ENCODE measurements around the gene EPHA4. TPM values are rescaled to one million over a fixed set of nuclear protein-coding genes. Genes with fewer than 3 reads are reported as not detected.

EPHA4 gene
- total RNA-seq, 1 donor from 2014 or later, result 31.9 TPM

DNA sequence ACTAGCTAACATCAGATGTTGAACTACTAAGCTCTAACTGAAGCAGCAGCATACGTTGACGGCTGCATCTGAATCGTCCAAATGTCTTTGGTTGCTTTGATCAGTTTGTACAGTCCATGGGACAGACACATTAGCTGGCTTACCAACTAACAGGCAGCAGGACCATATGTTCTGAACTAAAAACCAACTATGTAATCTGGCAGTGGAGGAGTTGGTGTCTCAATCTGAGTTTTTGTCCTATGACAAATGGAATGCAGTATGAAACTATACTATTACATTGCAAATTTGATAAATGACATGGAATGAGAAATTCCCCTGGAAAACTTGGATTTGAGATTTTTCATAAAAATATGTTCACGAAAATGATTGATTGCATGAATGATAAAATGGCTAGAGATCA, 79.5 kb downstream of the EPHA4 start:
- ATAC-seq (no peak), DNase-seq (no peak)
- Histone ChIP-seq H3K27ac (no peak overlapping the region), H3K9me3 (no peaks in the 10 kb centered on the region), H3K4me1 (no peaks in the 10 kb centered on the region), H3K4me3 (no peak overlapping the region), H3K27me3 (no peaks in the 10 kb centered on the region), H3K36me3 (no peaks in the 10 kb centered on the region)
- intact Hi-C loops (cut with DNase I), result no loop called here
- TF ChIP-seq, protein P1, sequence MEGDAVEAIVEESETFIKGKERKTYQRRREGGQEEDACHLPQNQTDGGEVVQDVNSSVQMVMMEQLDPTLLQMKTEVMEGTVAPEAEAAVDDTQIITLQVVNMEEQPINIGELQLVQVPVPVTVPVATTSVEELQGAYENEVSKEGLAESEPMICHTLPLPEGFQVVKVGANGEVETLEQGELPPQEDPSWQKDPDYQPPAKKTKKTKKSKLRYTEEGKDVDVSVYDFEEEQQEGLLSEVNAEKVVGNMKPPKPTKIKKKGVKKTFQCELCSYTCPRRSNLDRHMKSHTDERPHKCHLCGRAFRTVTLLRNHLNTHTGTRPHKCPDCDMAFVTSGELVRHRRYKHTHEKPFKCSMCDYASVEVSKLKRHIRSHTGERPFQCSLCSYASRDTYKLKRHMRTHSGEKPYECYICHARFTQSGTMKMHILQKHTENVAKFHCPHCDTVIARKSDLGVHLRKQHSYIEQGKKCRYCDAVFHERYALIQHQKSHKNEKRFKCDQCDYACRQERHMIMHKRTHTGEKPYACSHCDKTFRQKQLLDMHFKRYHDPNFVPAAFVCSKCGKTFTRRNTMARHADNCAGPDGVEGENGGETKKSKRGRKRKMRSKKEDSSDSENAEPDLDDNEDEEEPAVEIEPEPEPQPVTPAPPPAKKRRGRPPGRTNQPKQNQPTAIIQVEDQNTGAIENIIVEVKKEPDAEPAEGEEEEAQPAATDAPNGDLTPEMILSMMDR (IDR thresholded peaks at IDR 0.05), result no peak

DNA sequence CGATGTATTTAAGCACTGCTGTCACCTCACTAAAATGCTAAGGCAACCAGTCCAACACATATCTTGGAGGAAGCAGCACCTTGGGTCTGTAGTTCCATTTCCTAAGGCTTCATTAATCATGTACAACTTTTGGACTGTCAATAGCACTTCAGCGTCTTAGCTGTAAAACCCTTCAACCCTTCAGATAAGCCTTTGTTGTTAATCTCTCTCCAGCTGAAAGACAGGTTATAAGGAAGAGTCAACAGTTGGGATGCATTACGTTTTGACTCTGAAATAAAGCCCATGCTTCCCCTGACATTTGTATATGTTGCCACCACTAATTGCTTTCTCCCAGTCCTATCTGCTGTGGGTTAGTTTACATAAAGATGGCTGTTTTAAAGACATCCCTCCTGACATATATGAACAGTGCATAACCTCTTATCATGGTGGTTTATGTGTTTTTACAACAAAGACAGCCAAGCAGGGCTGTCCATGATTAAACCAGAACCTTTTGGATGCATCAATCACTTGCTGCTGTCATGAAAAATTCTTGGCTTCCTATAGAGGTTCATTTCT, 81.5 kb downstream of the EPHA4 start:
- Histone ChIP-seq H3K4me1 (no peaks in the 10 kb centered on the region), H3K4me3 (no peak overlapping the region), H3K27ac (no peak overlapping the region), H3K27me3 (no peaks in the 10 kb centered on the region), H3K36me3 (no peaks in the 10 kb centered on the region), H3K9me3 (no peaks in the 10 kb centered on the region)
- intact Hi-C loops (cut with DNase I), result no loop called here
- ATAC-seq (no peak), DNase-seq (no peak)
- TF ChIP-seq, protein P1 (IDR thresholded peaks at IDR 0.05), result no peak

DNA sequence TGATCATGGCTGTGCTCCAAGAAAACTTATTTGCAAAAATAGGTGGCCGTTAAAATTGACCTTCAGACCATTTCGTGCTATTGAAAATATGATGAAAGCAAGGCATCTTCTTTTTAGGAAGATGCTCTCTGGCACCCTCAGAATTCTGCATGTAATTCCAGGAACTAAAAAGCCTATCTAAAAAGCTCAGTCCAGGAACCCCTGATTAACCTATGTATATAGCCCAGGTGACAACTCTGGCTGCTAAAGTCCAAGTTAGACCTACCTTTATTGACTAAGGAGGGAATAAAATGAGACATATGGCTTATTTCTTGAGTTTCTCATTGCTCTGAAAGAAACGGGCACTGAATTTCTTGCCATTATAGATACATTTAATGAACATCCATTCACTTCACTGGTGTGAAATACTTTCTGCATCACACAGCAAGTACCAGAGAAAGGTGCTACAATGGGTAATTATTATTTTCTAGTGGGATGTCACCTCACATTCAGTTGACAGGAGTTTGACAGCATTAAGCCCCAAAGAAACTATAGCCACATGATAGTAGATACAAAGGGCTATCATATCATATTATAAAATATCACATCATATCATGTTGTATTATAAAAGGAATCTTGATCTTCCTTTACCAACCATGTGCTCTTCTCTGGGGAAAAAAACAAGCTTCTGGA, 83.8 kb downstream of the EPHA4 start:
- ATAC-seq, result no peak
- Histone ChIP-seq H3K36me3 (no peaks in the 10 kb centered on the region), H3K4me3 (no peak overlapping the region), H3K27me3 (no peaks in the 10 kb centered on the region), H3K27ac (no peak overlapping the region), H3K4me1 (no peaks in the 10 kb centered on the region), H3K9me3 (no peaks in the 10 kb centered on the region)
- TF ChIP-seq, protein P1 (IDR thresholded peaks at IDR 0.05), result no peak
- no peak for DNase-seq
- intact Hi-C loops (cut with DNase I), result no loop called here

DNA sequence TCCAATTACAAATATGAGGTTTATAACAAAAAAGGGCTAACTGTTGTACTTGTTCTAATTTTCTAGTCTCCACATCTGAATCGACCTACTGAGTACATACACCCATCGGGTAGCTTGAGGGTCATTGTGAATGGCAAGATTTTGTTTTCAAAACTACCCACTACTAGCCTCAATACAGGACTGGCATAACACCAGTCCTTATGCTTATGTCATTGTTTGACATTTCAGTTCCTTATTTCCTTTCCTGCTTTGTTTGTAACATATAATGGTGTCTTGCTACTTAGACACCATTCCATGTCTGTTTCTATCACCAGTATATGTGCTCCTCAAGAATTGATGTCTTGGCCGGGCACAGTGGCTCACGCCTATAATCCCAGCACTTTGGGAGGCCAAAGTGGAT, 86.0 kb downstream of the EPHA4 start:
- H3K4me3 ChIP-seq, result no peak overlapping the region
- ATAC-seq, result no peak
- no peak overlapping the region for H3K27ac ChIP-seq
- no peaks in the 10 kb centered on the region for H3K9me3 ChIP-seq
- TF ChIP-seq, protein P1 (IDR thresholded peaks at IDR 0.05), result no peak
- H3K4me1 ChIP-seq, result no peaks in the 10 kb centered on the region
- no peaks in the 10 kb centered on the region for H3K27me3 ChIP-seq
- H3K36me3 ChIP-seq, result no peaks in the 10 kb centered on the region
- intact Hi-C loops (cut with DNase I), result no loop called here
- DNase-seq, result no peak

DNA sequence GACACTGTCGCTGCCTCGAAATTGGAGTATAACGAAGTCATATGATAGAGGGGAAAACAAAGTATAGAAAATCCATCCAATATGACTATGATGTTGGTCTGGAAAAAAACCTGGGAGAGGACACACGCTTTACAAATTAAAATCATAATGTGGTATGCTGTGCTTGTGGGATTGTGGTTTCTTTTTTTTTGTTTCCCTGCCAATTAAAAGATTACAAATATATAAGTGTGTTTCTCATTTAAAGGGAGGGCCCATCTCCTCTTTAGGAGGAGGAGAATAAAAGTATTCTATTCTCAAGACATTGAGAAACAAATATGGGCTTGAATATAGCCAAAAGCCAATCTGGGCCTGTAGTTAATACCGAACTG, 86.6 kb downstream of the EPHA4 start:
- H3K4me1 ChIP-seq, result no peaks in the 10 kb centered on the region
- no peak for DNase-seq
- TF ChIP-seq, protein P1 (IDR thresholded peaks at IDR 0.05), result no peak
- H3K27me3 ChIP-seq, result no peaks in the 10 kb centered on the region
- no peak for ATAC-seq
- no peak overlapping the region for H3K4me3 ChIP-seq
- H3K36me3 ChIP-seq, result no peaks in the 10 kb centered on the region
- intact Hi-C loops (cut with DNase I), result no loop called here
- H3K27ac ChIP-seq, result no peak overlapping the region
- no peaks in the 10 kb centered on the region for H3K9me3 ChIP-seq

Measured in upper lobe of right lung (tissue), 1 donor.